DMS 273 (cell line): ENCODE measurements around the gene RETSAT.
A peak's percentile ranks its signal among the peaks of the same experiment; 100 is the strongest.
"Not testable (repeated sequence)": the region's sequence is repeated elsewhere in the genome, so short reads cannot be mapped to it uniquely, and the experiment has no call there.

Experiments
- DNase-seq: peaks from one replicate; lab custom pipeline; 2025; ENCODE audit not compliant: unreplicated experiment; lab: John Stamatoyannopoulos, UW

The RETSAT gene

DNA sequence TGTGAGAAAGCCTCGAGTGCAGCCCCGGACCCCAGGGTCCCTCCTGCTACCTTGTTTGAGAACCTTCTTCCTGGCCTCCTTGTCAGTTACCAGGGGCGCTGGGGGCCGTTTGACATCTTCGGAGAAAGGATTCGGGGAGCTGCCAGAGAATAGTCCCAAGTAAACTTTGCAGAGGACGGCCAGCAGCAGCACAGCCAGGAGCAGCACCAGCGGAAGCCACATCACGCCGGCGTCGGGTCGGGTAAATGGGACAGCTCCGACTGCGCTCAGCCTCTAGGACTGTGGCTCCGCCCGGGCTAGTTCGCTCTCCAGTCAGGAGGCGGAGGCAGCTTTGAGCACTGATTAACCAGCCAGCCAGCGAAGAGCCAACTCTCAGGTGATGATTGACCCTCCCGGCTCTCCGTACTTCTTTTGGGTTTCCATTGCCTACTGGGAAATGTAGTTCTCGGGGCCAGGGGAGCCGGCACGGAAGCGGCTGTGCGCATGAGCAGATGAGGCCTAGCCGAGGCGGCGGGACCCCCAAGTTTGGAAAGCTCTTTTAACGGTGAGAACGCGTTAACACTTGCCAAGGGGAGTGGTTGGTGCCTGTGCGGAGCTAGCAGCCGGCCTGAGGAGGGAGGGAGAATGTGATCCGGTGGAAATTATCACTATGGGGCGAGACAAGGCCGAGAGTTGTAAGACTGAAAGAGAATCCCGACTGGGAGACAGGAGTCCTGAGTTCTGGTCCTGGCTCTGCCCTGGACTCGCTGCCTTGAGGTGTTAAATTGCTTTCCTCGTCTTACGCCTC, at the start of gene RETSAT, which contains the start of gene ELMOD3:
Gene RETSAT (minus strand): TSS at position 243 of the 787 bp plus-strand sequence. CDS start 21 bp downstream, at position 222.
Gene ELMOD3 (plus strand): TSS at position 484 of the 787 bp plus-strand sequence. CDS start 2,430 bp downstream, outside the sequence.
- DNase-seq, result peak; percentile 99

DNA sequence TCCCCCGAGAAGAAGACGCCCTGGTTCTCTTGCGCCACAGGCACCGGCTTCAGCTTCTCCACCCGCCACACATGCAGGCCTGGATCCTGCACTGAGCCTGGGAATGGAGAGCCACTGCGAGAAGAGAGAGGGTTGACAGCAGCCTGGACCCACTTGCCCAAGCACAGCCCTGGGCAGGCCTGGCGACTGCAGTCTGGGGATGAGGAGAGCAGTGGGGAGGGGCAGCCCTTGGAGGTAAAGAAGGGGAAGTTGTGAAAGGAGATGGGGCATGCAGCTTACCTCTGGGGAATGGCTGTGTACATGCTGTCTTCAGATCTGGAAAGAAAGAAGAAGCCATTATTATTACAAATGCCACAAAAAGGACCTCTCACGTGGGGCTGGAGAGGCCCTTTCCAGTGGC, 47.5 kb upstream of the RETSAT start:
- no peak for DNase-seq

- DNase-seq, result no peak
These were observed 47.1 kb upstream of the RETSAT start for GRCh38 chr2:85401464-85401805.

DNA sequence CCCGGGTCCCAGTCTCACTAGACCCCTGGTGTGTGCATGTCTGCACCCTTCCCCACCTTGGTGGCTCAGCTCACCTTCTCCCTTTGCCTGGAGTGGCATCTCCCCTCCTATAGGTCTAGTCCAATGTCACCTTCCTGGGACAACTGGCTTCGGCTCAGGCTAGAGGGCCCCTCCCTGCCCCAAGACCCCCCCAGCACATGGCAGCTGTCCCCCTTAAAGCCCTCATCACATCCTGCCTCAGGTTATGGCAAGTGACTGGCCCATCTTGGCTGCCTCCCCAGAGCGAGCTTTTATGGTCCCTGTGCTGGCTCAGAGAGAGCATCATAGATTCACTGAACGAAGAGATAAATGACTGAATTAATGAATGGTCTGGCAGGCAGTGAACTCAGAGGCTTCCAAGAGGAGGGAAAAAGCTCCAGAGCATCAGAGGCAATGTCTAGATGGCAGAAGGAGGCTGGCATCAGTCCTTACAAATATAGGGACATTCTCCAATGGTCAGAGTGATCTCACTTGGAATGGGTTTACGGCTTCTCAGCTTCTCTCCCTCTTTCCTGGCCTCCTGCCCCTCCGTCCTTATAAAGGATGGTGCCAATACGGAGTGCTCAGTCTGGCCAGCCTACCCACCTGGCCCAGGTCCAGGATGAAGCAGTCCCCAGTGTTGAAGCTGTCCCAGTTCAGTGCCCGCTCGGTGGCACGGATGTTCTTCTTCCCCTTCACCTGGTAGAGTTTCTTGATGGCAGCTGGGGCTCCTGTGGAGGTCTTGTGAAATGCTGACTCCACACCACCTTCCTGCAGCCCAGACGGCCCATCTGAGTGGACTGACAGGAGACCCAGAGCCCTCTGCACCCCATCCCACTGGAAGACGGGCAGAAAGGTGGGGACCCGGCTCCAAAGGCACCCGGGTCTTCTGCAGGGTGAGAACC, 46.5 kb upstream of the RETSAT start:
- no peak for DNase-seq

DNA sequence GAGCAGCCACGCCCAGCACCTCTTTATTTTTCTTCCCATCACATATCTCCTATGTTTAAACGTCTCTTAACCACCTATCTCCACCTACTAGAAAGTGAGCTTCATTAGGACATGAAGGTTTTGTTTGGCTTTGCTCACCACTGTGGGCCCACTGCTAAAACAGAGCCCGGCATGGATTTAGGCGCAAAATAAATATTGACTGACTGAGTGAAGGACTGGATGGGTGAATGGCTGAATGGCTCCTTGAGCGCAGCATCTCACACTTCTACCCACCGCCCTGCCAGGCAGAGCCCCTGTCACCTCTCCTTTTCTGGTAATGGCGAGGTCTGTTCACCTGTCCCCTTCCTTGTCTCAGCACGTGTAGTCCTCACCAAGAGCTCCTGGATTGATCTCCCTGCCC, 45.7 kb upstream of the RETSAT start:
- no peak for DNase-seq

GRCh38 chr2:85399183-85399455, 44.8 kb upstream of the RETSAT start:
- DNase-seq, result no peak

DNA sequence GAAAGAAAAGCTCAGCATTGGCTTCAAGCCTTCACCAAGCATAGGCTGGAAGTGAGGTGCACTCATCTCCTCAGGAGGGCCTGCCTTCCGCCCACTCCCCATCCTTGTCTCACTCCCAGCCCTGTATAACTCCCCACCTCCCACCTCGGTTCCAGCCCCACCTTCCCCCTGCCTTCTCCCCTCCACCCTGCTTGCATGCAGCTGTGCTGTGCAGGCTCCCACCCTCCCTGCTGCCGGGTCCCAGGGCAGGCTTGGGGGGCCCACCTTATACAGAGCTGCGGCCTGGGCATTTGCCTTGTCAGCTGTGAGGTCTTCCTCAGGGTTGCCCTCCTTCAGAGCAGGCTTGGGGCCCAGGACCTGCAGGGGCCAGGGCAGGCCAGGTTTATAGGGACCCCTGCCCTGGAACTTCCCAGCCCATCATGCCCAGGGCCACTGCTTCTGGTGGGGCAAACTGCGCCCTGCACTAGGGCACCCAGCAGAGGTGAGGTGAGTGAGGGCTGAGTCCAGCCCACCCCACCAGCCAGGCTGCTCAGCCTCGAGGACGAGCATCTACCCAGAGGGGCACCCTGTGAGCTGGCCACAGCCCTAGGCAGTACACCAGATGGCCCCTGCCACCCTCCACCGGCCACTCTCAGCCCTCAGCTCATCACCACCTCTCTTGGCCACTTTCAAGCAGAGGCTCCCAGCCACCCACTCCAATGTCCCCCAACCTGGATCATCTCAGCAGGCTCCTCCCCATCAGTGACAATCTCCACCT, 44.3 kb upstream of the RETSAT start:
- DNase-seq, result no peak

GRCh38 chr2:85397925-85398331, 43.6 kb upstream of the RETSAT start:
- DNase-seq, result no peak

DNA sequence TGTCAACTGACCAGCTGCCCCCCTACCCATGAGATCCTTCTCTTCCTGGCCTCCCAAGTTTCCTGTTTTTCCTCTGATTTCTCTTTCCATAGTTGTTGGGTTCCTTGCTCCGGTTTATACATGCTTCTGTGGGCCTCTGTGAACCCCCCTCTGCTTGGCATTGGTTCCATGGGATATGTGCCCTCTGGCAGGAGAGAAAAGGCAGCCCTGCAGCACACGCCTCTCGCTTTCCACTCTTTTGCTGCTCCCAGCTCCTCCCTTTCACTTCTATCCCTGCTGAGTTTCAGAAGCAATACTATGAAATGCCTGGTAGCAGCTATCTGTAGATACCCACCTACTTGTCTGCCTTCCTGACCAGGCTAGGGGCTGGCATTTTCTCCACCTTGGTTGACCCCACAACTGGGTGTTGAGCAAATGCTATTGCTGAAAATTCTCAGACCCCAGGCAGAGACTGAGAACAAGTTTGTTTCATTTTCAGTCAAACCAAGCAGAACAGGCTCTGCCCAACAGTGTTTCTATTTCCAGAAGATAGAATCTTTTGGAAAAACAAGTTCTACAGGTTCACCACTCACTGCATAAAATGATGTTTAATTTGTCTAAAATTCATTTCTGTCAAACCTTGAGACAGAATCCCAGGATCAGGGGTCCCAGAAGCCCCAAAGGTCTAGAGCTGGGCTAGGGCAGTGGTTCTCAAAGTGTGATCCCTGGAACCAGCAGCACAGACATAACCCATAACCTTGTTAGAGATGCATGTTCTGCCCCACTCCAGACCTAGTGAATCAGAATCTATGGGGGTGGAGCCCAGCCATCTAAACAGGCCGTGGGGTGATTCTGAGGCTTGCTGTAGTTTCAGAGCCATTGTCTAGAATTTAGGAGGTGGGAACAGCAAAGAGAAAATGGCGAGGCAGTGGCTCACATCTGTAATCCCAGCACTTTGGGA, 42.5 kb upstream of the RETSAT start:
- DNase-seq, result no peak

GRCh38 chr2:85395912-85396475, 41.7 kb upstream of the RETSAT start:
- no peak for DNase-seq

DNA sequence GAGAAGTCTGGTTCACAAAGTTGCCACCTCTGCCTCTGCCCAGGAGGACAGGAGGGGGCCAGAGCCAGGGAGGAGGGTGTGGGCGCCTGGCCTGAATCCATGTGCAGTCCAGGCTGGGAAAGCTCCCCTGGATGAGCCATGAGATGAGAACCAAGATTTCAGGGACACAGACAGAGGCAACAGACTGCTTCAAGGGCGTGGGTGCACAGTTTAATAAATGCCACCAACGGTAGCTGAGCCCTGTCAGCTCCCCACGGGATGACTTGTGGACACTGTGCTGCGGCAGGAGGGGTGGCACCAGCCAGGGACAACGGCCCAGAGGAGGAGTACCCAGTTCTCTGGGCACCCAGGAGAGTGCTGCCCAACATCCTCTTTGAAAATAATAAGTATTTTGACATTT, 40.6 kb upstream of the RETSAT start:
- DNase-seq, result no peak

DNA sequence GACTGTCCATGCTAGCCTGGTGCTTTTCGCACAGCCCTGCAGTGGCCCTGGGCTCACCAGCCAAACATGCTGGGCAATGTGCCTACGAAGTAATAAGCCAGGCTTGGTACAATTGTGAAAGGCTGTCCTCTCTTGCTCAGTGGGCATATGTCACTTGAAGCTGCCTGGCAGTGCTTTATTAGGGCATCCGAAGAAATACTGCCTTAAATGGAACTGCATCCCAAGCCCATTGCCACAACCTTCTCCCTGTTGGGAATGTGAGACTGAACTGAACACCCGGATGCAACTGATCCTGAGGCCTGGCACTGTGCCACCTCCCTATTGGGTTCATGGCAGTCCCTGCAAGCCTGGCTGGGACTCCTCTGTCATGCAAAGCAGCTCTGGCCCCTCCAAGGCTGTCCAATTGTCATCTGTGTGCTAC, 39.9 kb upstream of the RETSAT start:
- DNase-seq, result peak; percentile 58

GRCh38 chr2:85393836-85394235, 39.5 kb upstream of the RETSAT start:
- no peak for DNase-seq

DNA sequence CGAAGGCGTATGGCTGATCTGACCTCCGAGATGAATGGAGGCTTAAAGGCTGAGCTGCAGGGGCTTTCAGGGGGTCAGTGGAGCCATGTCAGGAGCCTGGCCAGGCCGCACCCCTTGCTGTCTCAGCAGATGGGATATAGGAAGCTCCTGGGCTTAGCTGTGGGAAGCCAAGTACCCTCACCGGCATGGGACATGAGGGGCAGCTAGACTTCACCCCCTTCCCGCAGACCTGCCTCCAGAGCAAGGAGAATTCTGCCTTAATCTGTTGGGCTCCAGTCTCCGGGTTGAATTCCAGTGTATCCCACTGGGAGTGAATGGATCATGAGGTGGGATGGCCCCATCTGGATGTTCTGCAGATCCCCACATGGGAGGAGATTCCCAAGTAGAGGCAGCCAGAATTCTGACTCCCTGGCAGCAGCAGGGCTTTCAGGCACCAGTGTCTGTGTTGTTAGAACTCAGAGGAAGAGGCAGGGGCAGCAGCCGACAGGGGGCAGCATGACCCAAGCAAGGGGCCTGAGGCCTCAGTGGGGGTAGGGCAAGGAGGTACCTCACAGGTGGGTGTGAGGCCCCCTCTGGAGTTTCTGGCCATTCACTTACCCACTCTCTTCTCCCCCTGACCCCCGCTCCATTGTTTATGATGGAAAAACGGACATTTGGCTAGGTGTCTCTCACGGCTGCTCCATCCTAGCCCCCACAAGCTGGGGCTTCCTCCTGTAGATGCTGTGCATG, 36.8 kb upstream of the RETSAT start:
- peak; percentile 79 for DNase-seq

- DNase-seq, result no peak
These were observed 34.7 kb upstream of the RETSAT start for GRCh38 chr2:85388878-85389538.

GRCh38 chr2:85387754-85388153, 33.4 kb upstream of the RETSAT start:
- no peak for DNase-seq

DNA sequence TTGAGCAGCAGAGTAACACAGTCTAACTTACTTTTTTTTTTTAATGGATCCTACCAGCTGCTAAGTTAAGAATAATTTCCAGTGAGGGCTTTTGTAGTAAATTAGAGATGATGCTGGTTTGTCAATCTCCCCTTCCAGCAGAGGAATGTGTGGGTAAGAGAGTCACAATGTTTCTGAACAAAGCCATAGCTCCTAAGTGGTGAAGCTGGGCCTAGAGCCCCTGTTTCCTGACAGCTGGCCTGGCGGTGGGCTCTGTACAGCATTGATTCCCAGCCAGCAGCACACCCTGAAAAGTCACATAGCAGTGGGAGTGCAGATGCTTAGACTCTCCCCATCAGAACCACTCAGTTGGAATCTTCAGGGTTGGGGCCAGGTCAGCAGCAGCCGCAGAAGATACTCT, 31.4 kb upstream of the RETSAT start:
- no peak for DNase-seq

GRCh38 chr2:85383850-85384249, 29.5 kb upstream of the RETSAT start:
- no peak for DNase-seq

GRCh38 chr2:85383151-85383550, 28.8 kb upstream of the RETSAT start:
- DNase-seq, result not testable (repeated sequence)
